Measurements from ENCODE around the gene SWT1. TPM values are rescaled to one million over a fixed set of nuclear protein-coding genes. Genes with fewer than 3 reads are reported as not detected.
"Not testable (repeated sequence)": the region's sequence is repeated elsewhere in the genome, so short reads cannot be mapped to it uniquely, and the experiment has no call there.

Gene SWT1
- total and polyA plus RNA-seq, 2 of the 13 experiments (the other 11 are each of a cell fraction or from before 2014, with no cell fraction given), result 1.7 to 2.5 TPM

- TF ChIP-seq ATF2 (CRISPR knock-in tag; IDR thresholded peaks at IDR 0.05) (peak; percentile 89; the same call in 1 of the 2 replicates), RXRB (CRISPR knock-in tag; IDR thresholded peaks at IDR 0.05; ENCODE audit: borderline replicate concordance) (peak; percentile 28; the same call in 1 of the 2 replicates), FOXA3 (CRISPR knock-in tag; IDR thresholded peaks at IDR 0.05) (peak; percentile 77), AHDC1 (CRISPR knock-in tag; IDR thresholded peaks at IDR 0.05; ENCODE audit: borderline replicate concordance) (peak; percentile 22; the same call in 1 of the 2 replicates), HNF1A (CRISPR knock-in tag; IDR thresholded peaks at IDR 0.05; ENCODE audit: borderline replicate concordance) (peak; percentile 33; the same call in 1 of the 2 replicates), NCOA2 (CRISPR knock-in tag; IDR thresholded peaks at IDR 0.05) (peak; percentile 41; the same call in 1 of the 2 replicates), ZNF362 (CRISPR knock-in tag; IDR thresholded peaks at IDR 0.05; ENCODE audit: borderline replicate concordance) (peak; percentile 82; the same call in 1 of the 2 replicates), SOX13 (CRISPR knock-in tag; conservative IDR thresholded peaks at IDR 0.05 in 1 of 2, IDR thresholded peaks at IDR 0.05 in 1 of 2) (peak in 1 of 2 experiments; percentile 89; a peak in 2 of 4 replicates)
- TF ChIP-seq HNF1A (IDR thresholded peaks at IDR 0.05; ENCODE audit: low read depth); SOX13 (IDR thresholded peaks at IDR 0.05): not testable (repeated sequence)
These were observed 77.2 kb downstream of the SWT1 start (continued) for GRCh38 chr1:185234183-185234582.

GRCh38 chr1:185237176-185237575 lies 80.2 kb downstream of the SWT1 start:
- ATAC-seq, result not testable (repeated sequence)

More at GRCh38 chr1:185237176-185237575, 80.2 kb downstream of the SWT1 start:
- H2AFZ ChIP-seq (ENCODE audit: low read length); POLR2A ChIA-PET; H3K4me2 ChIP-seq (ENCODE audit: low read depth, low read length); H3K9me3 ChIP-seq (ENCODE audit: low read length); intact Hi-C loops (cut with micrococcal nuclease; ENCODE audit: unreplicated experiment); DNase-seq (ENCODE audit: low spot score); H3K4me3 ChIP-seq (replicated peaks in 1 of 3; ENCODE audit: insufficient read depth in 1 of 3, low read depth in 2 of 3, low read length in 3 of 3); H3K79me2 ChIP-seq (ENCODE audit: insufficient read depth, low read length); BruUV-seq (replicated peaks); H3K27ac ChIP-seq (ENCODE audit: extremely low read length, insufficient read depth, low read length); in situ Hi-C loops (cut with HindIII; ENCODE audit: extremely low pct_ligation_motif_present, low pct_unique_long_range_greater_than_20kb); H3K9ac ChIP-seq (ENCODE audit: insufficient read depth, low read depth, low read length); CTCF ChIA-PET (ENCODE audit: low intra/inter-chr PET ratio, low total read pairs); H3K36me3 ChIP-seq (replicated peaks in 1 of 2; ENCODE audit: control insufficient read depth in 1 of 2, insufficient read depth in 2 of 2, low read length in 2 of 2); H3K27me3 ChIP-seq (ENCODE audit: control insufficient read depth in 1 of 2, insufficient read depth in 2 of 2, low read length in 2 of 2); H4K20me1 ChIP-seq (ENCODE audit: insufficient read depth, low read length); FAIRE-seq: not testable (repeated sequence)
- WGBS (ENCODE audit: low lambda C conversion rate), result 96% methylated on average over 2 of the region's 2 CpGs
- H3K4me1 ChIP-seq (ENCODE audit: insufficient read depth, low read length), result peaks cover 20% of the 10 kb centered on the region

All from HepG2 (cell line).